AG04450 (cell line): ENCODE results near the gene RPL13A. TPM values are rescaled to one million over a fixed set of nuclear protein-coding genes. Genes with fewer than 3 reads are reported as not detected.

ENCODE experiments used
- CTCF ChIA-PET: fragments of 300-600, 350-600 bp; formaldehyde crosslinking; extraction: SDS; loops from one replicate; lab custom pipeline; 2022; ENCODE audit warnings: antibody characterized with exemption, inconsistent platforms; lab: Charles Lee
- POLR2A ChIA-PET: fragments of 350-600 bp; formaldehyde crosslinking; extraction: SDS; loops from one replicate; lab custom pipeline; 2021; ENCODE audit warnings: antibody characterized with exemption, inconsistent platforms; lab: Yijun Ruan, JAX
- DNase-seq: peaks from one replicate; pipeline ENCODE4 v3.0.0-alpha.2; 2011; ENCODE audit warnings: low read depth, low spot score
- H3K27ac ChIP-seq: one replicate; pipeline ENCODE4 v1.5.1; 2012; ENCODE audit warnings: low read depth, low read length, control low read depth
- H3K27me3 ChIP-seq: one replicate; pipeline ENCODE4 v1.6.0; 2012; ENCODE audit warnings: low read length; ENCODE audit not compliant: control insufficient read depth, insufficient read depth
- H3K4me3 ChIP-seq: 2 replicates; pipeline ENCODE4 v1.5.1; 2011; ENCODE audit warnings: mild to moderate bottlenecking, low read depth, low read length, control low read depth
- H3K9me3 ChIP-seq: 2 replicates; pipeline ENCODE4 v1.5.1; 2012; ENCODE audit warnings: low read length; ENCODE audit not compliant: control insufficient read depth, insufficient read depth
- polyA plus RNA-seq: library from polyadenylated mRNA; depleted of rRNA; stranded (reverse); fragments of >200 nt; gene quantifications from 2 replicates; pipeline ENCODE4 v1.2.3, GENCODE V29; 2011
- TF ChIP-seq, protein P1 (sequence below): IDR thresholded peaks from 2 replicates; pipeline ENCODE4 v1.5.1; 2011; ENCODE audit warnings: low read depth, low read length, control low read depth, inconsistent platforms

Gene RPL13A
- polyA plus RNA-seq, 1 experiment, result 3,816 TPM

GRCh38 chr19:49461656-49462055 lies 25.8 kb upstream of the RPL13A start:
- TF ChIP-seq, protein P1, sequence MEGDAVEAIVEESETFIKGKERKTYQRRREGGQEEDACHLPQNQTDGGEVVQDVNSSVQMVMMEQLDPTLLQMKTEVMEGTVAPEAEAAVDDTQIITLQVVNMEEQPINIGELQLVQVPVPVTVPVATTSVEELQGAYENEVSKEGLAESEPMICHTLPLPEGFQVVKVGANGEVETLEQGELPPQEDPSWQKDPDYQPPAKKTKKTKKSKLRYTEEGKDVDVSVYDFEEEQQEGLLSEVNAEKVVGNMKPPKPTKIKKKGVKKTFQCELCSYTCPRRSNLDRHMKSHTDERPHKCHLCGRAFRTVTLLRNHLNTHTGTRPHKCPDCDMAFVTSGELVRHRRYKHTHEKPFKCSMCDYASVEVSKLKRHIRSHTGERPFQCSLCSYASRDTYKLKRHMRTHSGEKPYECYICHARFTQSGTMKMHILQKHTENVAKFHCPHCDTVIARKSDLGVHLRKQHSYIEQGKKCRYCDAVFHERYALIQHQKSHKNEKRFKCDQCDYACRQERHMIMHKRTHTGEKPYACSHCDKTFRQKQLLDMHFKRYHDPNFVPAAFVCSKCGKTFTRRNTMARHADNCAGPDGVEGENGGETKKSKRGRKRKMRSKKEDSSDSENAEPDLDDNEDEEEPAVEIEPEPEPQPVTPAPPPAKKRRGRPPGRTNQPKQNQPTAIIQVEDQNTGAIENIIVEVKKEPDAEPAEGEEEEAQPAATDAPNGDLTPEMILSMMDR, result no peak
- DNase-seq, result no peak
- ChIA-PET CTCF (no interaction called here), POLR2A (no interaction called here)
- peaks cover 7% of the 10 kb centered on the region; the same call in 1 of the 2 replicates for H3K9me3 ChIP-seq
- H3K27ac ChIP-seq, result no peak overlapping the region
- no peak overlapping the region for H3K4me3 ChIP-seq
- no peaks in the 10 kb centered on the region for H3K27me3 ChIP-seq

DNA sequence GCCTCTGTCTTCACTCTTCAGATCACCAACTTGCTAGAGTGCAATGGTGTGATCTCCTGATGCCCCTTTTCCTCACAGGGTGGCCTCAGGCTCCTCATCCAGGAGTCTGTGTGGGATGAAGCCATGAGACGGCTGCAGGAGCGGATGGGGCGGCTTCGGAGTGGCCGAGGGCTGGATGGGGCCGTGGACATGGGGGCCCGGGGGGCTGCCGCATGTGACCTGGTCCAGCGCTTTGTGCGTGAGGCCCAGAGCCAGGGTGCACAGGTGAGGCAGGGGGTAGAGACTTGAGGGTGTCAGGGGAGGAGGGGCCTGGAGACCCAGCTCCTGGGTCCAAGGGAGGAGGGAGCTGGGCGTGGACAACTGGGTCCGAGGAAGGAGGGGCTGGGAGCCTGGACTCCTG lies 24.9 kb upstream of the RPL13A start:
- Histone ChIP-seq H3K9me3 (peaks cover 7% of the 10 kb centered on the region; the same call in 1 of the 2 replicates), H3K27ac (no peak overlapping the region), H3K27me3 (no peaks in the 10 kb centered on the region), H3K4me3 (no peak overlapping the region)
- CTCF ChIA-PET, result no interaction called here
- POLR2A ChIA-PET, result interaction anchor here (0.6 kb wide), 1 partner anchor 83 kb away, joined by 4 read pairs; no protein-coding TSS in a partner anchor
- TF ChIP-seq, protein P1, result no peak
- no peak for DNase-seq

- H3K4me3 ChIP-seq, result no peak overlapping the region
- no peak for DNase-seq
- peaks cover 7% of the 10 kb centered on the region; the same call in 1 of the 2 replicates for H3K9me3 ChIP-seq
- CTCF ChIA-PET, result interaction anchor here (1.9 kb wide), 1 partner anchor 9 kb away, joined by 8 read pairs; no protein-coding TSS in a partner anchor
- H3K27me3 ChIP-seq, result no peaks in the 10 kb centered on the region
- POLR2A ChIA-PET, result no interaction called here
- TF ChIP-seq, protein P1, result no peak
- no peak overlapping the region for H3K27ac ChIP-seq
Measured at GRCh38 chr19:49463960-49464740, 23.3 kb upstream of the RPL13A start.

- Histone ChIP-seq H3K27ac (no peak overlapping the region), H3K27me3 (no peaks in the 10 kb centered on the region), H3K9me3 (peaks cover 7% of the 10 kb centered on the region; the same call in 1 of the 2 replicates), H3K4me3 (no peak overlapping the region)
- no peak for DNase-seq
- CTCF ChIA-PET, result interaction anchor here (1.0 to 1.9 kb wide), 2 partner anchors 8 to 105 kb away, joined by 3 to 8 read pairs; no protein-coding TSS in a partner anchor
- POLR2A ChIA-PET, result no interaction called here
- TF ChIP-seq, protein P1, result no peak
Measured at GRCh38 chr19:49465371-49465770, 22.0 kb upstream of the RPL13A start.

DNA sequence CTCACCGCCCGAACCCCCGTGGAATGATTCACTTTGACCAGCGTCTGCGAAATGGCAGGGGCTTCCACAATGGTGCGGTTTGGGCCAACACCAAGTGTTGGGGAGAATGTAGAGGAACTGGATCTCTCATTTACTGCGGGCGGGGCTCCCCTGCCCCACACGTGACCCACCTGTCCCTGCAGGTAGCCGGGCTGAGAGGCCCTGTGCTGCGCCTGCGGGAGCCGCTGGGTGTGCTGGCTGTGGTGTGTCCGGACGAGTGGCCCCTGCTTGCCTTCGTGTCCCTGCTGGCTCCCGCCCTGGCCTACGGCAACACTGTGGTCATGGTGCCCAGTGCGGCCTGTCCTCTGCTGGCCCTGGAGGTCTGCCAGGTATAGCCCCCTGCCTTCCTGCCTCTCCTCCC lies 19.2 kb upstream of the RPL13A start:
- POLR2A ChIA-PET, result no interaction called here
- Histone ChIP-seq H3K4me3 (no peak overlapping the region), H3K9me3 (no peaks in the 10 kb centered on the region), H3K27ac (no peak overlapping the region), H3K27me3 (no peaks in the 10 kb centered on the region)
- TF ChIP-seq, protein P1, result no peak
- CTCF ChIA-PET, result no interaction called here
- DNase-seq, result no peak
